CD14-positive monocyte (primary cell): ENCODE measurements around the gene FGD6. TPM values are rescaled to one million over a fixed set of nuclear protein-coding genes. Genes with fewer than 3 reads are reported as not detected.

Experiments
- DNase-seq, 3 donors: peaks; one replicate each; pipeline ENCODE4 v3.0.0-alpha.2; 2011 to 2022
- H2AFZ ChIP-seq: 2 replicates; pipeline ENCODE4 v1.6.0; 2012; ENCODE audit warnings: mild to moderate bottlenecking, low read depth, low read length, inconsistent platforms; ENCODE audit not compliant: insufficient read depth, poor library complexity, severe bottlenecking
- H3K27ac ChIP-seq, 2 donors: 1 replicate in 1 of 2; 2 replicates in 1 of 2; pipeline ENCODE4 v1.5.1; 2012 to 2013; ENCODE audit warnings: low read length in 2 of 2, control low read depth in 1 of 2, inconsistent platforms in 1 of 2, low read depth in 1 of 2, mild to moderate bottlenecking in 1 of 2
- H3K27me3 ChIP-seq, 2 donors: one replicate each; pipeline versions ENCODE4 v1.6.0 to v1.6.1; 2011 to 2013; ENCODE audit warnings: low read length in 2 of 2; ENCODE audit not compliant: control insufficient read depth in 2 of 2, insufficient read depth in 2 of 2
- H3K36me3 ChIP-seq, 2 donors: replicated peaks in 1 of 2; 1 replicate in 1 of 2; 2 replicates in 1 of 2; pipeline versions ENCODE4 v1.5.1 to v1.6.1; 2012 to 2013; ENCODE audit warnings: low read length in 2 of 2, control low read depth in 1 of 2, inconsistent platforms in 1 of 2, mild to moderate bottlenecking in 1 of 2; ENCODE audit not compliant: insufficient read depth in 2 of 2, control insufficient read depth in 1 of 2
- H3K4me1 ChIP-seq, 2 donors: 1 replicate in 1 of 2; 2 replicates in 1 of 2; pipeline versions ENCODE4 v1.5.1 to v1.6.1; 2012 to 2013; ENCODE audit warnings: low read length in 2 of 2, control low read depth in 1 of 2, inconsistent platforms in 1 of 2, mild to moderate bottlenecking in 1 of 2, moderate library complexity in 1 of 2; ENCODE audit not compliant: insufficient read depth in 2 of 2, control insufficient read depth in 1 of 2
- H3K4me2 ChIP-seq: replicated peaks from 2 replicates; pipeline ENCODE3; 2012; ENCODE audit warnings: low read length, moderate library complexity, mild to moderate bottlenecking; ENCODE audit not compliant: poor library complexity, severe bottlenecking; ENCODE audit errors: extremely low read depth
- H3K4me3 ChIP-seq, 3 experiments: fragments of 200-600 bp in 1 of 3; sonication (generic) in 1 of 3; replicated peaks in 1 of 3; 1 replicate in 2 of 3; 2 replicates in 1 of 3; pipeline ENCODE4 v1.5.1; 2011 to 2013; ENCODE audit warnings: low read length in 3 of 3, mild to moderate bottlenecking in 3 of 3, control low read depth in 2 of 3, low read depth in 2 of 3, inconsistent platforms in 1 of 3, moderate library complexity in 1 of 3
- H3K79me2 ChIP-seq: 2 replicates; pipeline ENCODE4 v1.6.0; 2012; ENCODE audit warnings: mild to moderate bottlenecking, control low read depth, inconsistent platforms, low read length, moderate library complexity; ENCODE audit not compliant: insufficient read depth
- H3K9ac ChIP-seq: 2 replicates; pipeline ENCODE4 v1.6.0; 2017; ENCODE audit warnings: low read length, mild to moderate bottlenecking; ENCODE audit not compliant: insufficient read depth, poor library complexity, severe bottlenecking
- H3K9me3 ChIP-seq, 2 donors: replicated peaks in 1 of 2; 1 replicate in 1 of 2; 2 replicates in 1 of 2; pipeline versions ENCODE4 v1.5.1 to v1.6.1; 2012 to 2013; ENCODE audit warnings: low read length in 2 of 2, control low read depth in 1 of 2; ENCODE audit not compliant: control insufficient read depth in 1 of 2, insufficient read depth in 1 of 2
- H4K20me1 ChIP-seq: 2 replicates; pipeline ENCODE4 v1.6.0; 2012; ENCODE audit warnings: mild to moderate bottlenecking, low read length, control low read depth, moderate library complexity; ENCODE audit not compliant: insufficient read depth
- H3K27ac Mint-ChIP-seq, 7 donors: one replicate each; pipeline ENCODE4 v1.8.0; 2020; ENCODE audit warnings: mild to moderate bottlenecking in 7 of 7, mixed read lengths in 7 of 7, moderate library complexity in 6 of 7, inconsistent platforms in 2 of 7
- H3K27me3 Mint-ChIP-seq, 3 donors: one replicate each; pipeline ENCODE4 v1.8.0; 2021 to 2022; ENCODE audit warnings: low read depth in 3 of 3, mild to moderate bottlenecking in 3 of 3, mixed read lengths in 3 of 3, moderate library complexity in 3 of 3, inconsistent platforms in 1 of 3
- H3K36me3 Mint-ChIP-seq, 2 donors: one replicate each; pipeline ENCODE4 v1.8.0; 2020; ENCODE audit warnings: mixed read lengths in 2 of 2, inconsistent platforms in 1 of 2, mild to moderate bottlenecking in 1 of 2
- H3K4me1 Mint-ChIP-seq: one replicate; pipeline ENCODE4 v1.8.0; 2020; ENCODE audit warnings: mild to moderate bottlenecking, mixed read lengths
- H3K4me3 Mint-ChIP-seq, 2 donors: one replicate each; pipeline ENCODE4 v1.8.0; 2020; ENCODE audit warnings: mild to moderate bottlenecking in 2 of 2, mixed read lengths in 2 of 2, moderate library complexity in 1 of 2
- H3K9me3 Mint-ChIP-seq, 7 donors: one replicate each; pipeline ENCODE4 v1.8.0; 2020 to 2022; ENCODE audit warnings: mixed read lengths in 7 of 7, mild to moderate bottlenecking in 6 of 7, moderate library complexity in 6 of 7, inconsistent platforms in 2 of 7
- WGBS: methylation state at CpG from one replicate; pipeline ENCODE4 v1.1.5; 2013; ENCODE audit warnings: missing lambda C conversion rate; ENCODE audit not compliant: insufficient coverage; 5-methylcytosine and 5-hydroxymethylcytosine counted together
- intact Hi-C, 2 donors: fragments of 100-400 bp; cut with micrococcal nuclease; formaldehyde crosslinking; loops; one replicate each; pipeline versions ENCODE4 v1.15.0 to v1.15.1; 2023
- polyA plus RNA-seq, 3 donors: library from polyadenylated mRNA; depleted of rRNA in 1 of 3; unstranded in 2 of 3; stranded (reverse) in 1 of 3; fragments of 300-500 nt in 2 of 3; fragments of >200 nt in 1 of 3; fragmentation: Illumina TruSeq in 2 of 3; gene quantifications; 1 replicate in 2 of 3; 2 replicates in 1 of 3; pipeline ENCODE4 v1.2.3, GENCODE V29; 2012 to 2021
- TF ChIP-seq, protein P1 (sequence below): fragments of 200-600 bp; IDR thresholded peaks from one replicate; pipeline ENCODE4 v1.8.0; 2022; ENCODE audit warnings: antibody characterized with exemption, mild to moderate bottlenecking

The FGD6 gene
- polyA plus RNA-seq, 3 donors, result 4.0 to 8.1 (median 5.3) TPM

- Histone ChIP-seq H3K4me3 (peak overlapping the region in 1 of 3 experiments; percentile 36), H3K79me2 (no peaks in the 10 kb centered on the region), H4K20me1 (peaks cover 40% of the 10 kb centered on the region), H2AFZ (peak overlapping the region; percentile 32), H3K9me3 (no peaks in the 10 kb centered on the region), H3K4me2 (no peak overlapping the region), H3K36me3 (peaks cover 2 to 22% of the 10 kb centered on the region in 2 donors), H3K4me1 (peaks cover 51 to 52% of the 10 kb centered on the region in 2 donors), H3K27me3 (no peaks in the 10 kb centered on the region), H3K9ac (no peak overlapping the region), H3K27ac (peak overlapping the region; percentile 31 to 76)
- WGBS, result no CpG with 5 or more reads among the region's 2 CpGs
- Mint-ChIP-seq H3K4me3 (peak overlapping the region in 1 of 2 donors; percentile 37), H3K4me1 (peaks cover 48% of the 10 kb centered on the region), H3K27me3 (no peaks in the 10 kb centered on the region), H3K27ac (peak overlapping the region; percentile 20 to 92 (median 89)), H3K36me3 (peaks cover 28 to 32% of the 10 kb centered on the region in 2 donors), H3K9me3 (peaks cover 0 to 7% (median 3%) of the 10 kb centered on the region in 7 donors)
- TF ChIP-seq, protein P1, sequence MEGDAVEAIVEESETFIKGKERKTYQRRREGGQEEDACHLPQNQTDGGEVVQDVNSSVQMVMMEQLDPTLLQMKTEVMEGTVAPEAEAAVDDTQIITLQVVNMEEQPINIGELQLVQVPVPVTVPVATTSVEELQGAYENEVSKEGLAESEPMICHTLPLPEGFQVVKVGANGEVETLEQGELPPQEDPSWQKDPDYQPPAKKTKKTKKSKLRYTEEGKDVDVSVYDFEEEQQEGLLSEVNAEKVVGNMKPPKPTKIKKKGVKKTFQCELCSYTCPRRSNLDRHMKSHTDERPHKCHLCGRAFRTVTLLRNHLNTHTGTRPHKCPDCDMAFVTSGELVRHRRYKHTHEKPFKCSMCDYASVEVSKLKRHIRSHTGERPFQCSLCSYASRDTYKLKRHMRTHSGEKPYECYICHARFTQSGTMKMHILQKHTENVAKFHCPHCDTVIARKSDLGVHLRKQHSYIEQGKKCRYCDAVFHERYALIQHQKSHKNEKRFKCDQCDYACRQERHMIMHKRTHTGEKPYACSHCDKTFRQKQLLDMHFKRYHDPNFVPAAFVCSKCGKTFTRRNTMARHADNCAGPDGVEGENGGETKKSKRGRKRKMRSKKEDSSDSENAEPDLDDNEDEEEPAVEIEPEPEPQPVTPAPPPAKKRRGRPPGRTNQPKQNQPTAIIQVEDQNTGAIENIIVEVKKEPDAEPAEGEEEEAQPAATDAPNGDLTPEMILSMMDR, result no peak
- intact Hi-C loops, result no loop called here
- DNase-seq, result no peak
Measured at GRCh38 chr12:95205016-95205624, 12.1 kb downstream of the FGD6 start.

GRCh38 chr12:95204141-95204866 lies 13.0 kb downstream of the FGD6 start:
- peak overlapping the region; percentile 57 for H2AFZ ChIP-seq
- Mint-ChIP-seq H3K27ac (peak overlapping the region; percentile 69 to 94 (median 88)), H3K27me3 (no peaks in the 10 kb centered on the region), H3K4me3 (peak overlapping the region; percentile 61 to 83), H3K4me1 (peaks cover 48% of the 10 kb centered on the region), H3K36me3 (peaks cover 25 to 27% of the 10 kb centered on the region in 2 donors), H3K9me3 (peaks cover 0 to 7% (median 3%) of the 10 kb centered on the region in 7 donors)
- peaks cover 47% of the 10 kb centered on the region for H4K20me1 ChIP-seq
- H3K79me2 ChIP-seq, result no peaks in the 10 kb centered on the region
- intact Hi-C loops, result no loop called here
- peak overlapping the region; percentile 44 to 76 for H3K27ac ChIP-seq
- peak overlapping the region in 1 of 3 experiments; percentile 36 for H3K4me3 ChIP-seq
- 67% methylated on average over 3 of the region's 11 CpGs for WGBS
- H3K9me3 ChIP-seq, result no peaks in the 10 kb centered on the region
- peak; percentile 32 to 62 (median 46) for DNase-seq
- TF ChIP-seq, protein P1, result no peak
- no peaks in the 10 kb centered on the region for H3K27me3 ChIP-seq
- peaks cover 51 to 52% of the 10 kb centered on the region in 2 donors for H3K4me1 ChIP-seq
- peak overlapping the region; percentile 46 for H3K4me2 ChIP-seq
- H3K36me3 ChIP-seq, result peaks cover 2 to 18% of the 10 kb centered on the region in 2 donors
- no peak overlapping the region for H3K9ac ChIP-seq
